ENCODE results near the gene MRTFA. TPM values are rescaled to one million over a fixed set of nuclear protein-coding genes. Genes with fewer than 3 reads are reported as not detected.

Gene MRTFA
- total RNA-seq, 2 experiments from 2014 or later, result 47.7 to 66.9 TPM

DNA sequence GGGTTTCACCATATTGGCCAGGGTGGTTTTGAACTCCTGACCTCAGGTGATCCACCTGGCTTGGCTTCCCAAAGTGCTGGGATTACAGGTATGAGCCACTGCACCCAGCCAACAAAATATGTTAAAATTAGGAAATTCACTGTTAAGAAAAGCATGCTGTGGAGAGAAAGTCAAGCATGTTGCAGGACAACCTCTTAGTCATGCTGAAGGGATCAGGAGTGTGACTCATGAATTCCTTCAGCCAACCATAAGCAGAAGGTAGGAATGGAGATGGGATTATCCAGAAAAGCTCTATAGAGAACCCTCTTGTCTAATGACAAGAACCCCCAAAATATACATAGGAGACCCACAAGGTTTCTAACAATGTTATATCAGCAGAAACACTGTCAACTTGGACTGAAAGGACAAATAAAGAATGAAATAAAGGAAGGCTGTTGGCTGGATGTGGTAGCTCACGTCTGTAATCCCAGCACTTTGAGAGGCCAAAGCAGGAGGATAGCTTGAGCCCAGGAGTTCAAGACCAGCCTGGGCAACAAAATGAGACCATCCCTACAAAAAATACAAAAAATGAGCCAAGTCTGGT is 16.0 kb downstream of the MRTFA start:
- Histone ChIP-seq H3K9me3 (ENCODE audit: low read length) (no peaks in the 10 kb centered on the region), H4K20me1 (ENCODE audit: insufficient read depth, low read length) (0 out of 2 replicates have a peak, but pooled peaks cover 5% of the 10 kb centered on the region), H3K36me3 (ENCODE audit: insufficient read depth, low read length) (no peaks in the 10 kb centered on the region; the same call in 1 of the 2 replicates), H3K9me2 (ENCODE audit: insufficient read depth, low read length) (no peaks in the 10 kb centered on the region), H3K4me2 (ENCODE audit: low read length) (no peak overlapping the region), H3K79me2 (ENCODE audit: insufficient read depth, low read depth, low read length) (peaks cover 41% of the 10 kb centered on the region), H3K4me1 (ENCODE audit: insufficient read depth, low read length, poor library complexity, severe bottlenecking) (no peaks in the 10 kb centered on the region), H3K27ac (ENCODE audit: low read depth, low read length, poor library complexity, severe bottlenecking) (no peak overlapping the region), H3K4me3 (ENCODE audit: low read depth, low read length, poor library complexity, severe bottlenecking) (no peak overlapping the region), H2AFZ (ENCODE audit: low read length) (no peak overlapping the region)
- no TSS peak for BruUV-seq (replicated peaks)
- no peak for TF ChIP-seq EZH2phosphoT487 (IDR thresholded peaks at IDR 0.05; ENCODE audit: borderline replicate concordance, low read depth, low read length)
- no peak for TF ChIP-seq CTCF (conservative IDR thresholded peaks at IDR 0.05; ENCODE audit: low read length)
- CTCF ChIA-PET (ENCODE audit: unreplicated experiment), result no interaction called here
- DNase-seq (ENCODE audit: low spot score), result no peak
- intact Hi-C loops (cut with micrococcal nuclease; ENCODE audit: unreplicated experiment), result no loop called here
- POLR2A ChIA-PET, result interaction anchor here (0.6 to 1.2 kb wide), 4 partner anchors 9 to 303 kb away, joined by 3 to 7 read pairs (median 5); no protein-coding TSS in a partner anchor

DNA sequence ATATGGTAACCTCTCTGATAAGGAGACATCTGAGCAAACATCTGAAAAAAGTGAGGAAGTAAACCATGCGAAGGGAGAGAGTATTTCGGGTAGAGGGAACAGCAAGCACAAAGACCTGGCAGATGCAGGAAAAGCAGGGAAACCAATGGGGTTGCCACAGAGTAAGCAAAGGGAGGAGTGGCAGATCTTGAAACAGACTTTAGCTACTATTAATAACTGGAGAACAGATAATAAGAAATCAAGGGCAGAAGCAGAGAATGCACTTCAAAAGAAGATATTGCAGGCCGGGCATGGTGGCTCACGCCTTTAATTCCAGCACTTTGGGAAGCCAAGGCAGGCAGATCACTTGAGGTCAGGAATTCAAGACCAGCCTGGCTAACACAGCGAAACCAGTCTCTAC is 18.1 kb downstream of the MRTFA start:
- no peak for TF ChIP-seq EZH2phosphoT487 (IDR thresholded peaks at IDR 0.05; ENCODE audit: borderline replicate concordance, low read depth, low read length)
- no peak for TF ChIP-seq CTCF (conservative IDR thresholded peaks at IDR 0.05; ENCODE audit: low read length)
- no peaks in the 10 kb centered on the region for H3K9me2 ChIP-seq (ENCODE audit: insufficient read depth, low read length)
- intact Hi-C loops (cut with micrococcal nuclease; ENCODE audit: unreplicated experiment), result no loop called here
- H3K4me1 ChIP-seq (ENCODE audit: insufficient read depth, low read length, poor library complexity, severe bottlenecking), result no peaks in the 10 kb centered on the region
- H3K4me3 ChIP-seq (ENCODE audit: low read depth, low read length, poor library complexity, severe bottlenecking), result no peak overlapping the region
- H3K9me3 ChIP-seq (ENCODE audit: low read length), result no peaks in the 10 kb centered on the region
- no peaks in the 10 kb centered on the region for H4K20me1 ChIP-seq (ENCODE audit: insufficient read depth, low read length)
- H3K36me3 ChIP-seq (ENCODE audit: insufficient read depth, low read length), result no peaks in the 10 kb centered on the region; the same call in 1 of the 2 replicates
- H3K27ac ChIP-seq (ENCODE audit: low read depth, low read length, poor library complexity, severe bottlenecking), result no peak overlapping the region
- CTCF ChIA-PET (ENCODE audit: unreplicated experiment), result no interaction called here
- DNase-seq (ENCODE audit: low spot score), result no peak
- H3K79me2 ChIP-seq (ENCODE audit: insufficient read depth, low read depth, low read length), result peaks cover 25% of the 10 kb centered on the region
- no peak overlapping the region for H3K4me2 ChIP-seq (ENCODE audit: low read length)
- no peak overlapping the region for H2AFZ ChIP-seq (ENCODE audit: low read length)
- POLR2A ChIA-PET, result no interaction called here
- no TSS peak for BruUV-seq (replicated peaks)

- Histone ChIP-seq H3K4me1 (ENCODE audit: insufficient read depth, low read length, poor library complexity, severe bottlenecking) (no peaks in the 10 kb centered on the region), H3K27ac (ENCODE audit: low read depth, low read length, poor library complexity, severe bottlenecking) (no peak overlapping the region), H3K4me2 (ENCODE audit: low read length) (no peak overlapping the region), H4K20me1 (ENCODE audit: insufficient read depth, low read length) (0 out of 2 replicates have a peak, but pooled peaks cover 3% of the 10 kb centered on the region), H2AFZ (ENCODE audit: low read length) (no peak overlapping the region), H3K9me2 (ENCODE audit: insufficient read depth, low read length) (no peaks in the 10 kb centered on the region), H3K9me3 (ENCODE audit: low read length) (no peaks in the 10 kb centered on the region), H3K79me2 (ENCODE audit: insufficient read depth, low read depth, low read length) (peaks cover 28% of the 10 kb centered on the region), H3K36me3 (ENCODE audit: insufficient read depth, low read length) (no peaks in the 10 kb centered on the region; the same call in 1 of the 2 replicates), H3K4me3 (ENCODE audit: low read depth, low read length, poor library complexity, severe bottlenecking) (no peak overlapping the region)
- ChIA-PET POLR2A (interaction anchor here (1.0 kb wide), 1 partner anchor 18 kb away, joined by 3 read pairs; no protein-coding TSS in a partner anchor), CTCF (ENCODE audit: unreplicated experiment) (no interaction called here)
- no peak for DNase-seq (ENCODE audit: low spot score)
- TF ChIP-seq EZH2phosphoT487 (IDR thresholded peaks at IDR 0.05; ENCODE audit: borderline replicate concordance, low read depth, low read length) (no peak), CTCF (conservative IDR thresholded peaks at IDR 0.05; ENCODE audit: low read length) (no peak)
- no TSS peak for BruUV-seq (replicated peaks)
- intact Hi-C loops (cut with micrococcal nuclease; ENCODE audit: unreplicated experiment), result no loop called here
Measured at GRCh38 chr22:40616578-40616977, 19.9 kb downstream of the MRTFA start.
